Measurements from ENCODE around the gene RCOR2.
A peak's percentile ranks its signal among the peaks of the same experiment; 100 is the strongest.

Gene RCOR2

DNA sequence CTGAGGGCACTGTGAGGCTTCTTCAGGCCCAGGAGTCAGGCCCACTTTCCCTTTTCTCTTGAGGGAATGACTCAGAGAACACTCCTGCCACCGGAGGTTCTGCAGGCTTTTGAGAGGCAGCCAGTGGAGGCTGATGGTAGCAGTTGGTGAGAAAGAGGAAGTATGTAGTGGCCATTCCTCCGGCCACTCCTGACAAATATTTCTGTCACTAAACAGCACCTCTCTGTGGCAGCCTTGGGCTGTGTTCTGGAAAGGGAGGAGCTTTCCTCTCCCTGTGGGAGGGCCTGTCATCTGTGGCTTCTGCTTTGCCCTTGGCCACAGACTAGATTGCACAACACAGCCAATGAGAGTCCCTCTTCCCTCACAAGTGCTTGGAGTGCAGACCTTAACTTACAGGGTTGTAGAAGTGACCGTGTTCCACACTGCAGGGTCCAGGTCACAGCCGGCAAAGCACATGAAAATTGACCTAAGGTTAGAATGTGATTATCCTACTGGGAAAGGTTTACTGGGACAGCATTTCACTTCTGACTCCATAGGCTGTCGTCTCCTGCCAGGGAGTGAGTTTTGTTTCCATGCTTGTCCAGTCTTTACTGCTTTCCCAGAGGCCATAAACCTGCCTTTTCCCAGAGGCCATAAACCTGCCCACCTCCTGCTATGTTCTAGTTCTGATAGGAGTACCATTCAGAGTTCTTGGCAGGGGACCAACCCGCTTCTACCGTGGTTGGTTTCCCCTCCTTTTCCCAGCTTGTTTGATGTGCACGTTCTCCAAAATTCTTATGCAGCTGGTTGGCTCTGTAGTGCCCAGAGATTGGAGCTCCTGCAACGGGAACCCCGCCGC lies 44.8 kb downstream of the RCOR2 start:
- POLR2A ChIA-PET: interaction anchor here (0.5 kb wide), 2 partner anchors 34 to 105 kb away, joined by 4 read pairs; partner anchors contain the start of gene MARK2
- TF ChIP-seq, protein P1, sequence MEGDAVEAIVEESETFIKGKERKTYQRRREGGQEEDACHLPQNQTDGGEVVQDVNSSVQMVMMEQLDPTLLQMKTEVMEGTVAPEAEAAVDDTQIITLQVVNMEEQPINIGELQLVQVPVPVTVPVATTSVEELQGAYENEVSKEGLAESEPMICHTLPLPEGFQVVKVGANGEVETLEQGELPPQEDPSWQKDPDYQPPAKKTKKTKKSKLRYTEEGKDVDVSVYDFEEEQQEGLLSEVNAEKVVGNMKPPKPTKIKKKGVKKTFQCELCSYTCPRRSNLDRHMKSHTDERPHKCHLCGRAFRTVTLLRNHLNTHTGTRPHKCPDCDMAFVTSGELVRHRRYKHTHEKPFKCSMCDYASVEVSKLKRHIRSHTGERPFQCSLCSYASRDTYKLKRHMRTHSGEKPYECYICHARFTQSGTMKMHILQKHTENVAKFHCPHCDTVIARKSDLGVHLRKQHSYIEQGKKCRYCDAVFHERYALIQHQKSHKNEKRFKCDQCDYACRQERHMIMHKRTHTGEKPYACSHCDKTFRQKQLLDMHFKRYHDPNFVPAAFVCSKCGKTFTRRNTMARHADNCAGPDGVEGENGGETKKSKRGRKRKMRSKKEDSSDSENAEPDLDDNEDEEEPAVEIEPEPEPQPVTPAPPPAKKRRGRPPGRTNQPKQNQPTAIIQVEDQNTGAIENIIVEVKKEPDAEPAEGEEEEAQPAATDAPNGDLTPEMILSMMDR (IDR thresholded peaks at IDR 0.05; ENCODE audit: control extremely low read depth, extremely low read depth, low read depth, missing control alignments): peak; percentile 79
- CTCF ChIA-PET: interaction anchor here (0.7 to 9.3 kb wide), 16 partner anchors 8 to 104 kb away, joined by 3 to 95 read pairs (median 4); partner anchors contain the start of genes MARK2 and ZFTA
- peak; percentile 88 for DNase-seq (ENCODE audit: extremely low spot score)

DNA sequence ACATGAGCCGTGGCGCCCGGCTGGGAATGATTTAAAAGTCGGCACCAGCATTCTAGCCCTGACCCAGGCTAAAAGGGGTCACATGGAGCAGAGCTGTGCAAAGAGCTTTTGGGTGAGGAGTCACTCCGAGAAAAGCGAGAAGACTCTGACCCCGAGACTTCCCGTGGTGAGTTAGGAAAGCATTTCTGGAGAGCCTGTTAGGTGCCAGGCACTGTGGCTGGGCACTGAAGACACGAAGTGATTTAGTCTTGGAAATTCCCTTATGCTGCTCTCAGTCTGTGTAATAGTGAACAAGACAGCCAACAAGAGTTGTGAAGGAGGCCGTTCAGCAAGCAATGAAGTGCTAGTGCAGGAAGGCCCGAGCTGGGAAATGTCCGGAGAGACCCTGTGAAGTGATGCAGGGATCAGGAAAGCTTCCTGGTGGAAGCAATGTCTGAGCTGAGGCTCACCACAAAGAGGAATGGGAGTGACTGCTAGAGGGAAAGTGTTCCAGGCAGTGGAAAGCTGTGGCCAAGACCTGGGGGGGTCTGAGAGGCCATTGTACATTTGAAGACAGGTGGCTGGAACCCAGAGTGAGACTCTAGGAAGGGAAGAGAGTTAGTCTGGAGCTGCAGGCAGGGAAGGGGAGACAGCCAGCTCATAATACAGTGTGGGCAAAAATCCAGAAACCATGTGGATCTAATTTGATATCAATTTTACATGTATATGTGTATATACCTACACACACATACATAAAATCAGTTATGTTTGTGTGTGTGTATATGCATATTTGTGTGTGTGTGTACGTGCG lies 46.4 kb downstream of the RCOR2 start:
- DNase-seq (ENCODE audit: extremely low spot score): no peak
- ChIA-PET CTCF (interaction anchor here (0.8 to 2.3 kb wide), 7 partner anchors 9 to 33 kb away, joined by 3 to 12 read pairs (median 3); no protein-coding TSS in a partner anchor), POLR2A (interaction anchor here (0.6 kb wide), 1 partner anchor 43 kb away, joined by 3 read pairs; no protein-coding TSS in a partner anchor)
- TF ChIP-seq, protein P1 (IDR thresholded peaks at IDR 0.05; ENCODE audit: control extremely low read depth, extremely low read depth, low read depth, missing control alignments): no peak

DNA sequence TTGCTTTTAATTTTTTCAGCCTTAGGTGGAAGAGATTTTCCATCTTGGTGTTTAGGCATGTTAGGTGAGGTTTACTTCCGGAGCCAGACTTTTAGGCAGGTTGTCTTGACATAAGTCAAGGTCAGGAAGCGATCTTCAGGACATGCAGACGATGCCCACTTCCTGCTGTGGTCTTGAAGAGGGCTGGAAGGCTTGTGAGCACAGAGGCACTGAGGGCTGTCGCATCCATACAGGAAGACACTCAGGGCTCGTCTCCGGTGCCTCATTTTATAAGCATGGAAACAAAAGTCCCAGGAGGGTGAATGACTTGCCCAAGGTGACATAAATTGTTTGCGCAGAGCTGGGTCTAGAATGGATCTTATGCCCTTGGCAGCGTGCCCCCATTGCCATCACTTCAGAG lies 47.3 kb downstream of the RCOR2 start:
- TF ChIP-seq, protein P1 (IDR thresholded peaks at IDR 0.05; ENCODE audit: control extremely low read depth, extremely low read depth, low read depth, missing control alignments): no peak
- no peak for DNase-seq (ENCODE audit: extremely low spot score)
- ChIA-PET POLR2A (interaction anchor here (0.6 kb wide), 2 partner anchors 44 to 315 kb away, joined by 3 to 6 read pairs; no protein-coding TSS in a partner anchor), CTCF (interaction anchor here (1.1 to 2.3 kb wide), 6 partner anchors 8 to 75 kb away, joined by 3 to 12 read pairs (median 4); no protein-coding TSS in a partner anchor)

DNA sequence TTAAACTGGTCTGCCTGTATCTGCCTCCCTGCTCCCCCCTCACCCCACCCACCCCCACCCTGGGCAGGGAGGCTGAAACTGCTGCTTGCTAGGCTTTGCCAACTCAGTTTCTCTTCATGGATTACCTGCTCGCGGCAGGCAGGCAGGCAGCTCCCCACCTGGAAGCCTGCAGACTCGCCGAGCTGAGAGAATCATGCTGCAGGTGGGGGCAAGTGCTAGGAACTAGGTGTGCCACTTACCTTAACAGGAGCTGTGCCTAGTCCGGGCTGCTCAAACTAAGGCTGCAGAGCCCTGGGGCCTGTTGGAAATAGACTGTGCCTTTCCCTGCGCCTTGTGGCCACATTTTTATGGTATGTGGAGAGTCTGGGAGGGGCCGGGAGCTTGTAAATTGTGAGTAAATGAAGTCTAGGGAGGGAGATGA lies 47.8 kb downstream of the RCOR2 start:
- ChIA-PET POLR2A (interaction anchor here (0.6 kb wide), 1 partner anchor 315 kb away, joined by 6 read pairs; no protein-coding TSS in a partner anchor), CTCF (interaction anchor here (1.1 to 2.3 kb wide), 2 partner anchors 31 to 76 kb away, joined by 4 to 12 read pairs; no protein-coding TSS in a partner anchor)
- no peak for DNase-seq (ENCODE audit: extremely low spot score)
- TF ChIP-seq, protein P1 (IDR thresholded peaks at IDR 0.05; ENCODE audit: control extremely low read depth, extremely low read depth, low read depth, missing control alignments): no peak

DNA sequence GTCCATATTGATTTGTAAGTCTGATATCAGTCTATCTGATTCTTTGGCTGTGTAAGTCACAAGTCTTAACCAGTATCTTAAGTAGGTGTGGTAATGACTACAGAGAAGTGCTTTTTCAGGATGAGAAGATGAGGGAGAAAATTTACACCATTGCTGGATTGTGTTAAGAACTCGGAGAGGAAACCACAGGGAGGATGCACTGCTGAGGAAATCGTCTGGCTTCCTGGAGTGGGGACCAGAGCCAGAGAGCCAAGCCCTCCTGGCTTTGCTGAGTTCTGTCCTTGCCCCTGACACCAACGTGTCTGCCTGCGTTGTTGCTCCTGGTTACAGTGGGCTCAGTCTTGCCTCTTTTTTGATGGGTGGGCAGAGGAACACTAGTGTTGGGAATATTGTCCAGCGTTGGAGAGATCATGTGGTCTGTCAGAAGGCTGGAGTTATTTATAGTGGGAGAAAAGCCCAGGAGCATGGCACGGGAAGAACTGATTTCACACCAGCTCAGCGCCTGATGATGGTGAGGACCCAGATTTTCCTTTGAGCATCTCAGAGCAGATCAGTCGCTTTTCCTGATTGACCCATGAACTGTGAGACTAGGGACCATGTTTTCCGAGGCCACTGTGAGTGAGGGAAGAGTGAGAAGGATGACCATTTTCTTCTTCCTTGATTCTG lies 48.4 kb downstream of the RCOR2 start:
- no peak for DNase-seq (ENCODE audit: extremely low spot score)
- ChIA-PET CTCF (interaction anchor here (1.1 to 2.3 kb wide), 3 partner anchors 10 to 77 kb away, joined by 4 to 12 read pairs (median 7); no protein-coding TSS in a partner anchor), POLR2A (no interaction called here)
- TF ChIP-seq, protein P1 (IDR thresholded peaks at IDR 0.05; ENCODE audit: control extremely low read depth, extremely low read depth, low read depth, missing control alignments): no peak

Measured in GM10248 (cell line).